IPS-15b (cell line): ENCODE results near the gene PRSS50.
"Not testable (repeated sequence)": the region's sequence is repeated elsewhere in the genome, so short reads cannot be mapped to it uniquely, and the experiment has no call there.

ENCODE experiments used
- H3K27me3 ChIP-seq: one replicate; pipeline ENCODE4 v1.6.1; 2013; ENCODE audit warnings: low read length; ENCODE audit not compliant: control insufficient read depth, insufficient read depth
- H3K36me3 ChIP-seq: one replicate; pipeline ENCODE4 v1.6.1; 2013; ENCODE audit warnings: low read length; ENCODE audit not compliant: control insufficient read depth, insufficient read depth
- H3K4me1 ChIP-seq: one replicate; pipeline ENCODE4 v1.6.1; 2013; ENCODE audit warnings: mild to moderate bottlenecking, low read length; ENCODE audit not compliant: control insufficient read depth, insufficient read depth
- H3K4me3 ChIP-seq: one replicate; pipeline ENCODE4 v1.5.1; 2013; ENCODE audit warnings: low read depth, low read length
- H3K9ac ChIP-seq: one replicate; pipeline ENCODE4 v1.6.1; 2013; ENCODE audit warnings: low read depth, mild to moderate bottlenecking, low read length
- H3K9me3 ChIP-seq: one replicate; pipeline ENCODE4 v1.6.1; 2013; ENCODE audit warnings: mild to moderate bottlenecking, low read length; ENCODE audit not compliant: control insufficient read depth, insufficient read depth

Gene PRSS50

GRCh38 chr3:46717447-46718231 is at the start of gene PRSS50:
TSS of gene PRSS50 (minus strand) at chr3:46717869. CDS start at chr3:46717824, 45 bp downstream.
- H3K4me3 ChIP-seq, result no peak within 1 kb of the TSS
- H3K9ac ChIP-seq, result no peak within 1 kb of the TSS
- H3K27me3 ChIP-seq, result no peaks in the 10 kb centered on the region
- no peaks in the 10 kb centered on the region for H3K4me1 ChIP-seq
- H3K9me3 ChIP-seq, result no peaks in the 10 kb centered on the region
- H3K36me3 ChIP-seq, result no peaks in the 10 kb centered on the region

GRCh38 chr3:46764206-46764605 is 46.5 kb upstream of the PRSS50 start:
- Histone ChIP-seq H3K36me3 (no peaks in the 10 kb centered on the region), H3K4me3 (no peak overlapping the region), H3K9ac (no peak overlapping the region), H3K9me3 (no peaks in the 10 kb centered on the region), H3K27me3 (no peaks in the 10 kb centered on the region), H3K4me1 (peaks cover 5% of the 10 kb centered on the region)

GRCh38 chr3:46763178-46763577 is 45.5 kb upstream of the PRSS50 start:
- Histone ChIP-seq H3K9me3 (no peaks in the 10 kb centered on the region), H3K9ac (no peak overlapping the region), H3K4me1 (peaks cover 5% of the 10 kb centered on the region), H3K4me3 (no peak overlapping the region), H3K36me3 (no peaks in the 10 kb centered on the region), H3K27me3 (no peaks in the 10 kb centered on the region)

GRCh38 chr3:46759239-46760167 is 41.8 kb upstream of the PRSS50 start:
- Histone ChIP-seq H3K27me3 (no peaks in the 10 kb centered on the region), H3K36me3 (no peaks in the 10 kb centered on the region), H3K9me3 (no peaks in the 10 kb centered on the region), H3K4me3 (no peak overlapping the region), H3K9ac (no peak overlapping the region), H3K4me1 (peaks cover 5% of the 10 kb centered on the region)

- Histone ChIP-seq H3K9ac (no peak overlapping the region), H3K4me1 (peaks cover 5% of the 10 kb centered on the region), H3K9me3 (no peaks in the 10 kb centered on the region), H3K36me3 (no peaks in the 10 kb centered on the region), H3K27me3 (no peaks in the 10 kb centered on the region), H3K4me3 (no peak overlapping the region)
Measured at GRCh38 chr3:46756642-46757041, 39.0 kb upstream of the PRSS50 start.

- Histone ChIP-seq H3K4me1 (peaks cover 5% of the 10 kb centered on the region), H3K9ac (no peak overlapping the region), H3K9me3 (no peaks in the 10 kb centered on the region), H3K36me3 (no peaks in the 10 kb centered on the region), H3K4me3 (no peak overlapping the region), H3K27me3 (no peaks in the 10 kb centered on the region)
Measured at GRCh38 chr3:46755646-46756045, 38.0 kb upstream of the PRSS50 start.

GRCh38 chr3:46753127-46753526 is 35.5 kb upstream of the PRSS50 start:
- H3K9ac ChIP-seq, H3K36me3 ChIP-seq, H3K4me1 ChIP-seq, H3K27me3 ChIP-seq, H3K4me3 ChIP-seq, H3K9me3 ChIP-seq: not testable (repeated sequence)

- no peaks in the 10 kb centered on the region for H3K27me3 ChIP-seq
- no peak overlapping the region for H3K4me3 ChIP-seq
- no peaks in the 10 kb centered on the region for H3K36me3 ChIP-seq
- no peak overlapping the region for H3K9ac ChIP-seq
- H3K9me3 ChIP-seq, result no peaks in the 10 kb centered on the region
- no peaks in the 10 kb centered on the region for H3K4me1 ChIP-seq
Measured at GRCh38 chr3:46750555-46751038, 32.9 kb upstream of the PRSS50 start.

- Histone ChIP-seq H3K9ac (no peak overlapping the region), H3K4me3 (no peak overlapping the region), H3K27me3 (no peaks in the 10 kb centered on the region), H3K4me1 (no peaks in the 10 kb centered on the region), H3K9me3 (no peaks in the 10 kb centered on the region), H3K36me3 (no peaks in the 10 kb centered on the region)
Measured at GRCh38 chr3:46749129-46749528, 31.5 kb upstream of the PRSS50 start.

- H3K36me3 ChIP-seq, result no peaks in the 10 kb centered on the region
Measured at GRCh38 chr3:46748170-46748569, 30.5 kb upstream of the PRSS50 start.

GRCh38 chr3:46746711-46747110 is 29.0 kb upstream of the PRSS50 start:
- Histone ChIP-seq H3K4me1 (no peaks in the 10 kb centered on the region), H3K9me3 (no peaks in the 10 kb centered on the region), H3K36me3 (no peaks in the 10 kb centered on the region), H3K4me3 (no peak overlapping the region), H3K27me3 (no peaks in the 10 kb centered on the region), H3K9ac (no peak overlapping the region)

More at GRCh38 chr3:46748170-46748569, 30.5 kb upstream of the PRSS50 start:
- Histone ChIP-seq H3K9ac (no peak overlapping the region), H3K4me1 (no peaks in the 10 kb centered on the region), H3K4me3 (no peak overlapping the region), H3K27me3 (no peaks in the 10 kb centered on the region), H3K9me3 (no peaks in the 10 kb centered on the region)
